C4-2B (cell line): ENCODE measurements around the gene RWDD2A.
A peak's percentile ranks its signal among the peaks of the same experiment; 100 is the strongest.

Source experiments
- H3K27ac ChIP-seq: fragments of 450-650 bp; 2 replicates; pipeline ENCODE4 v1.5.1; 2017
- ZFX ChIP-seq: fragments of 450-650 bp; IDR thresholded peaks from 2 replicates; pipeline ENCODE4 v1.6.1; 2017
- TF ChIP-seq, protein P1 (sequence below): fragments of 450-650 bp; conservative IDR thresholded peaks from 2 replicates; pipeline ENCODE4 v1.5.1; 2017; ENCODE audit warnings: mild to moderate bottlenecking

RWDD2A gene

DNA sequence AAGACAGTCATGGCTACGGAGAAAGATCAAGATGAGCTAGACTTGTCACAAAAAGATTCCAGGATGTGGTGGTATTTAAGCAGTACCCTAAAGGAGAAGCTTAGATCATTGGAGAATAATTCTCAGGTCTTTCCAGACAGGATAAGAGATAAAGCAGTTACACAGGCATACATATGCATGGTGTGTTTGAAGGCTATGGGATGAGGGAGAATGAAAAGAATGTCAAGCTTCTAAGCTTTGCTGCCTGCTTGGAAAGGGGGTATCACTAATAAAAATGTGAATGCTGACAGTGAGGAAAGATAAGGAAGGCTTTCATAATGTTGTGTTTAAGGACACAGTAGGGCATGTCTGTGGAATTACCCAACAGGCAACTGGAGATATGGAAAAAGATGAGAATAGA is 28.1 kb downstream of the RWDD2A start:
- TF ChIP-seq ZFX = no peak
- TF ChIP-seq, protein P1, sequence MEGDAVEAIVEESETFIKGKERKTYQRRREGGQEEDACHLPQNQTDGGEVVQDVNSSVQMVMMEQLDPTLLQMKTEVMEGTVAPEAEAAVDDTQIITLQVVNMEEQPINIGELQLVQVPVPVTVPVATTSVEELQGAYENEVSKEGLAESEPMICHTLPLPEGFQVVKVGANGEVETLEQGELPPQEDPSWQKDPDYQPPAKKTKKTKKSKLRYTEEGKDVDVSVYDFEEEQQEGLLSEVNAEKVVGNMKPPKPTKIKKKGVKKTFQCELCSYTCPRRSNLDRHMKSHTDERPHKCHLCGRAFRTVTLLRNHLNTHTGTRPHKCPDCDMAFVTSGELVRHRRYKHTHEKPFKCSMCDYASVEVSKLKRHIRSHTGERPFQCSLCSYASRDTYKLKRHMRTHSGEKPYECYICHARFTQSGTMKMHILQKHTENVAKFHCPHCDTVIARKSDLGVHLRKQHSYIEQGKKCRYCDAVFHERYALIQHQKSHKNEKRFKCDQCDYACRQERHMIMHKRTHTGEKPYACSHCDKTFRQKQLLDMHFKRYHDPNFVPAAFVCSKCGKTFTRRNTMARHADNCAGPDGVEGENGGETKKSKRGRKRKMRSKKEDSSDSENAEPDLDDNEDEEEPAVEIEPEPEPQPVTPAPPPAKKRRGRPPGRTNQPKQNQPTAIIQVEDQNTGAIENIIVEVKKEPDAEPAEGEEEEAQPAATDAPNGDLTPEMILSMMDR = no peak
- no peak overlapping the region for H3K27ac ChIP-seq

DNA sequence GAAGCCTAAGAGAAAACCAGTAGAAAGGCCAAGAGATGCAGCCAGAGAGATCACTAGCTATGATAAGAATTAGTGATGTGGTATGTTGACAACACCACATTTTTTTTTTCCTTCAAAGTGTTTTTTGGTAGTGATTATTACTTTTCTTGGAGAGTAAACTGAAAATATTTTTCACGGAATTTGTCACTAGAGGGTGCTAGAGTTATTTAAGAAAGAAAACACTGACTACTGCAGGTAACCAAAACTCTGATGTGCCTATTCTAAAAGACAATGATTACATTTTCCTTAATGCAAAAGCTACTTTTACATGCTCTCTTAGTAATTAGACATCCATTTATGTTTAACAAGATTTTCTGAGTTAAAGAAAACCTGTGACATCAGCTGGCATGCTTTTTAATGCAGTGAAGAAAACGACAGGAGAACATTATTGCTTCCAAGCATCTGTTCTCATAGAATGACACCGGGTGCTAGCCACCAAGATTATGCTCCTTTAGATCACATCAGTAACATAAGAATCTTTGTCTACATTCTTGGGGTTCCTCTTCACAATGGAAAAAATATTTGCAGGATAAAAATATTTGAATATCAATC is 28.8 kb downstream of the RWDD2A start:
- H3K27ac ChIP-seq = no peak overlapping the region
- no peak for TF ChIP-seq ZFX
- TF ChIP-seq, protein P1 = peak; percentile 69

DNA sequence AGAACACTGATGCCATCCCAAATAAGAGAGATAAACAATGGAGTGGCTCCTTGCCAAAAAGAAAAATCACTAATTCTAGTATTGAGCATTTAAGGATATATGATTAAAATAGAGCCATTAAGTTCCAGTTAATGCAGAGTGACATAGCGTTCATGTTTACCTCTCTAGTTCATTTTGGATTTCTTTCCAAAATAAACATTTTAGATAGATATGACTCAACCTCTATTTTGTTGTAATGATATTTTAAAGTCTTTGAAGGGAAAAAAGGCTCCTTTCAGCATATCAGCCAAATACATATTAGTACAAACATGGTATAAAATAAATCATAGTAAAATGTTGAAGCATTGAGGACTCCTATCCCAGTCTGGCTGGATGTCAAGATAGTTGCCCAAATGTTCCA is 33.4 kb downstream of the RWDD2A start:
- no peak overlapping the region for H3K27ac ChIP-seq
- TF ChIP-seq, protein P1 = no peak
- no peak for TF ChIP-seq ZFX

DNA sequence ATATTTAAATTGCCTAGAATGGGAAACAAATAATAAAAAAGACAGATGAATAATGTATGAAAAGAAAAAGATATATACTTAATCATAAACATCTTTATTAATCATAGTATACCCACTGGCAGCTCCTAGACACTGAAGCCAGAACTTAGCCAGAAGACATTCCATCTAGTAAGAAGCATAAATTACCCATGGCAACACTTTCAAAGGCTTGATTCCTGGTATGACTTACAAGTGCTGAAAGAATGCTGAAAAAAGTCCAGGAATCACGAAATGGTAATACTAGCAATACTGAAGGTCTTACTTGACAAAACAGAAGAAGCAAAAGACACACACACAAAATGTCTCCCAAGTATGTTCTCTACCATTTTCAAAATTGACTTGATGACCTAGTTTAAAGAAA is 38.0 kb downstream of the RWDD2A start:
- no peak overlapping the region for H3K27ac ChIP-seq
- TF ChIP-seq ZFX = no peak
- TF ChIP-seq, protein P1 = no peak

DNA sequence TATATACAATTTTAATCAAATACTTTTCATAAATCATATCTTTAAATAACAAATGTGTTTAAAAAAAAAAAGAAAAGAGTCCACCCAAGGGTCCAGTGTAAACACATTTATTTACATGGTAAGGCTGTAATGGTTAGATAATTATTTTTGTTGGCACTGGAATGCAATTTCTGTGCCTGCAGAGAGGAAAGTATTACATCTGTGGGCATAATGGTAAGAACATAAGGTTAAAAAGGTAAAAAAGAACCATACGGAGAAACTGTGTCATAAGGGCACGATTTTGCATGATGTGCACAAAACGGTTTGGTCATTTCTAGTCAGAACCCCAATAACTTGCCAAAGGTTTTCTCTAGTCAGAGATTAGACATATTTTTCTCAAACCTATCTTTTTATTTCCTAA is 54.3 kb downstream of the RWDD2A start:
- TF ChIP-seq, protein P1 = no peak
- TF ChIP-seq ZFX = no peak
- no peak overlapping the region for H3K27ac ChIP-seq
